NCI-H82 treated with DMSO at 0.1 percent for 48 hours (cell line): ENCODE results near the gene UBN1.
"Not testable (repeated sequence)": the region's sequence is repeated elsewhere in the genome, so short reads cannot be mapped to it uniquely, and the experiment has no call there.

Experiments used
- DNase-seq: peaks from one replicate; lab custom pipeline; 2025; ENCODE audit not compliant: unreplicated experiment; lab: John Stamatoyannopoulos, UW

Gene UBN1

DNA sequence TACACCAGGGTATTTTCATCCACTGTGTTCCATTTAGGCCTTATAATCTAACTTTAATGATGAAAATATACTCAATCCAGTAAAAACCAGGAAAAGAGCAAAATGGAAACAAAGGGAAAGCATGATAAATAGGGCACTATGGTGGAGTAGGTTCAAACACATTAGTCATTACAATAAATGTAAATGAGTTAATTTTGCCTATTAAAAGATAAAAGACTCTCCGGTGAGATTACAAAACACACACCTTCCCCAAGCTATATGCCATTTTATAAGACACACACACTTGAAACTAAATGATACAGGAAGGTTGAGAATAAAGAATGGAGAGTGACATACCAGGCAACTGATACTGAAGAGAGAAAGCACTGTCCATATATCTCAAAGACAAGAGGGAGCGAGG is 79.6 kb downstream of the UBN1 start:
- no peak for DNase-seq

DNA sequence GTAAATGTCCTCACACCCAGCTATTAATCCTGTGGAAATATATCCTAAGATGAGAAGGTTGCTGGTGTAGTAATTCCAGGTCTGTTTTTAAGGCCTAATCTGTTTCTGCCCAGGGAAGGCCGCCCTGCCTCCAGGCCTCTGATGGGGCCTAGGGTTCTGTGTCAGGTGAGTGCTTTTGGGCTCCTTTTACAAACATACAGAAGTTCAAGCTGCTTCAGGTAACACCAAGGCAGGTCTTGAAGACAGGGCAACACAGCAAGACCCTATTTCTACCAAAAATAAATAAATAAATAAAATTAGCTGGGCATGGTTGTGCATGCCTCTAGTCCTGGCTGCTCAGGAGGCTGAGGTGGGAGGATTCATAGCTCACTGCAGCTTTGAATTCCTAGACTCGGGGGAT is 80.4 kb downstream of the UBN1 start:
- no peak for DNase-seq

DNA sequence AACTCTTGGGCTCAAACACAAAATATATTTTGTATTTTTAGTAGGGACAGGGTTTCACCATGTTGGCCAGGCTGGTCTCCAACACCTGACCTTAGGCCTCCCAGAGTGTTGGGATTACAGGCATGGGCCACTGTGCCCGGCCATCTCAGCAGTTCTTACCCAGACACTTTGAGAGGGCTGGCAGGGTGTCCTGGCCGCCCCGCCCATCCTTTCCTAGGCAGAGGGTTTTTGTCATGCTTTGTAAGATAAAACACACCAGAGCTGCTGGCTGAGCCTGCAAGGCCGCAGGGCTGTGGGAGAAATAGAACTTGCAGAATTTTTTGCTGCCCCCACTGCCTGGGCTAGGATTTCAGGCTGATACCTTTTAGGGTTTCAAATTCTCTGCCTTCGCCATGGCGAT is 80.9 kb downstream of the UBN1 start:
- DNase-seq = no peak

DNA sequence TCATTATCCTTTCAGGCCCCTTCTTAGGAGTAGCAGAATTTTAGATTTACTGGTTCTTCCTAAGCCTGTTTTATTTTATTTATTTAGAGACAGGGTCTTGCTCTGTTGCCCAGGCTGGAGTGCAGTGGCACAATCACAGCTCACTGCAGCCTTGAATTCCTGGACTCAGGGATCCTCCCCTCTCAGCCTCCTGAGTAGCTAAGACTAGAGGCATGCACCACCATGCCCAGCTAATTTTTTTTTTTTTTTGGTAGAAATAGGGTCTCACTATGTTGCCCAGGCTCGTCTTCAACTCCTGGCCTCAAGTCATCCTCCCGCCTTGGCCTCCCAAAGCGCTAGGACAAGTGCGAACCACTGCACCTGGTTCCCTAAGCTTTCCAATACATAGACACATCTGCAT is 82.3 kb downstream of the UBN1 start:
- DNase-seq = not testable (repeated sequence)

DNA sequence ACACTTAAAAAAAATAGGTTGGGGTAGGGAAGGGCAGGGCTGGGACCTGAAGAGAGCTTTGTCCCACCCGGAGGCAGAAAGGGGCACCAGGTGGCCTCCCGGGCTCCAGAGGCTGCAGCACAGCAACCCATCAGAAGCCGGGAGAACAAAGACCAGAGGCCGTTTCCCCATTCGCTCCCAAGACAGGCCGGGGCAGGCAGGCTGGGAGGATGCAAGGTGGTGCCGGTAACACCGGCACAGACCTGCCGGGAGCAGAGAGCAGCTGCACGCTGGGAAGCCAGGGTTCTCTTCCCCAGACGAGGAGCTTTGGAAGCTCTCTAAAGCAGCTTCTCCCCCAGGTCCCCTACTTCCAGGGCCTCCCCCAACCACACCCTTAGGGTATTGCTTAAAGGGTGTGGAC is 84.1 kb downstream of the UBN1 start:
- DNase-seq = no peak
